Measurements from ENCODE around the gene UBE2A. TPM values are rescaled to one million over a fixed set of nuclear protein-coding genes. Genes with fewer than 3 reads are reported as not detected.

The UBE2A gene
- total RNA-seq, 2 donors from 2014 or later, result 57.6 to 81.0 TPM

GRCh38 chrX:119625843-119626242 lies 51.5 kb downstream of the UBE2A start:
- Histone ChIP-seq H3K27me3 (no peaks in the 10 kb centered on the region), H3K4me1 (no peaks in the 10 kb centered on the region), H3K27ac (no peak overlapping the region), H3K9me3 (no peaks in the 10 kb centered on the region), H3K4me3 (no peak overlapping the region), H3K36me3 (no peaks in the 10 kb centered on the region), H3K9ac (ENCODE audit: low read depth in 2 of 2, low read length in 2 of 2) (no peak overlapping the region)
- DNase-seq, result no peak
- intact Hi-C loops (cut with DNase I), result no loop called here
- TF ChIP-seq, protein P1, sequence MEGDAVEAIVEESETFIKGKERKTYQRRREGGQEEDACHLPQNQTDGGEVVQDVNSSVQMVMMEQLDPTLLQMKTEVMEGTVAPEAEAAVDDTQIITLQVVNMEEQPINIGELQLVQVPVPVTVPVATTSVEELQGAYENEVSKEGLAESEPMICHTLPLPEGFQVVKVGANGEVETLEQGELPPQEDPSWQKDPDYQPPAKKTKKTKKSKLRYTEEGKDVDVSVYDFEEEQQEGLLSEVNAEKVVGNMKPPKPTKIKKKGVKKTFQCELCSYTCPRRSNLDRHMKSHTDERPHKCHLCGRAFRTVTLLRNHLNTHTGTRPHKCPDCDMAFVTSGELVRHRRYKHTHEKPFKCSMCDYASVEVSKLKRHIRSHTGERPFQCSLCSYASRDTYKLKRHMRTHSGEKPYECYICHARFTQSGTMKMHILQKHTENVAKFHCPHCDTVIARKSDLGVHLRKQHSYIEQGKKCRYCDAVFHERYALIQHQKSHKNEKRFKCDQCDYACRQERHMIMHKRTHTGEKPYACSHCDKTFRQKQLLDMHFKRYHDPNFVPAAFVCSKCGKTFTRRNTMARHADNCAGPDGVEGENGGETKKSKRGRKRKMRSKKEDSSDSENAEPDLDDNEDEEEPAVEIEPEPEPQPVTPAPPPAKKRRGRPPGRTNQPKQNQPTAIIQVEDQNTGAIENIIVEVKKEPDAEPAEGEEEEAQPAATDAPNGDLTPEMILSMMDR (IDR thresholded peaks at IDR 0.05), result no peak

Other genes starting within 250 kb of the UBE2A start
- gene SLC25A43, start 175.2 kb upstream of the UBE2A start, total RNA-seq, result 10 to 100 TPM; 19.1 to 26.8 TPM
- gene SLC25A5, start 106.1 kb upstream of the UBE2A start, total RNA-seq, result 1,000 to 10,000 TPM; 1,091 to 1,162 TPM
- gene STEEP1, start 9.2 kb upstream of the UBE2A start, total RNA-seq, result 10 to 100 TPM; 18.8 to 19.2 TPM
- 1 to 10 TPM; 6.0 to 8.9 TPM for gene NKRF, start 31.9 kb downstream of the UBE2A start, total RNA-seq
- 10 to 100 TPM in 1 of 2 donors, 1 to 10 TPM in 1; 9.4 to 21.2 TPM for gene SEPTIN6, start 118.6 kb downstream of the UBE2A start, total RNA-seq
- gene SOWAHD, start 184.0 kb downstream of the UBE2A start, total RNA-seq, result 1 to 10 TPM; 3.2 to 4.9 TPM
- gene RPL39, start 217.1 kb downstream of the UBE2A start, total RNA-seq, result 1,000 to 10,000 TPM; 1,267 to 1,593 TPM